Measurements from ENCODE around the gene ZNF507. TPM values are rescaled to one million over a fixed set of nuclear protein-coding genes. Genes with fewer than 3 reads are reported as not detected.

Gene ZNF507
- total RNA-seq, 1 donor from 2014 or later, result 21.5 TPM

Other genes starting within 250 kb of the ZNF507 start
- 8.6 TPM for gene DPY19L3, start 60.2 kb downstream of the ZNF507 start, total RNA-seq
- 111 TPM for gene PDCD5, start 235.6 kb downstream of the ZNF507 start, total RNA-seq

Measured in cardiac septum (tissue), 1 donor.